Activated T-cell treated with anti-CD3 and anti-CD28 coated beads, Interleukin-2, amount 50 U/mL, for 72 hours (primary cell): ENCODE data around the gene ETAA1. TPM values are rescaled to one million over a fixed set of nuclear protein-coding genes. Genes with fewer than 3 reads are reported as not detected.
A peak's percentile ranks its signal among the peaks of the same experiment; 100 is the strongest.

Source experiments
- ATAC-seq, 2 donors: fragments of 150-1000 bp; cut with Tn5 transposase; replicated peaks in 1 of 2; 2 replicates each; pipeline ENCODE4 v1.10.0; 2021; ENCODE audit warnings: moderate library complexity in 2 of 2, mild to moderate bottlenecking in 1 of 2
- DNase-seq, 2 donors: peaks; one replicate each; pipeline ENCODE4 v3.0.0; 2021 to 2022; ENCODE audit warnings: mixed read lengths in 1 of 2
- H3K27ac Mint-ChIP-seq: one replicate; pipeline ENCODE4 v1.8.0; 2022; ENCODE audit warnings: mild to moderate bottlenecking, moderate library complexity, mixed read lengths
- H3K27me3 Mint-ChIP-seq: one replicate; pipeline ENCODE4 v1.8.0; 2022; ENCODE audit warnings: low read depth, mixed read lengths
- H3K36me3 Mint-ChIP-seq, 2 donors: one replicate each; pipeline ENCODE4 v1.8.0; 2022; ENCODE audit warnings: mixed read lengths in 2 of 2, mild to moderate bottlenecking in 1 of 2; ENCODE audit not compliant: insufficient read depth in 2 of 2
- H3K4me1 Mint-ChIP-seq: one replicate; pipeline ENCODE4 v1.8.0; 2022; ENCODE audit warnings: low read depth, mixed read lengths
- H3K4me3 Mint-ChIP-seq, 2 donors: one replicate each; pipeline ENCODE4 v1.8.0; 2022; ENCODE audit warnings: mild to moderate bottlenecking in 2 of 2, mixed read lengths in 2 of 2, moderate library complexity in 2 of 2
- H3K9me3 Mint-ChIP-seq, 2 donors: one replicate each; pipeline ENCODE4 v1.8.0; 2022; ENCODE audit warnings: mixed read lengths in 2 of 2
- total RNA-seq, 2 donors: library from RNA; stranded (reverse); gene quantifications; one replicate each; pipeline ENCODE4 v1.2.3, GENCODE V29; 2022

ETAA1 gene
- total RNA-seq, 2 donors from 2014 or later, result 11.2 to 11.8 TPM

GRCh38 chr2:67399831-67400489 is 2.8 kb downstream of the ETAA1 start:
- peaks cover 28% of the 10 kb centered on the region for H3K4me1 Mint-ChIP-seq
- no peak for ATAC-seq
- no peaks in the 10 kb centered on the region for H3K27me3 Mint-ChIP-seq
- DNase-seq, result no peak
- H3K9me3 Mint-ChIP-seq, result no peaks in the 10 kb centered on the region
- peak overlapping the region; percentile 8 for H3K27ac Mint-ChIP-seq
- peak overlapping the region; percentile 15 to 39 for H3K4me3 Mint-ChIP-seq
- H3K36me3 Mint-ChIP-seq, result peaks cover 11 to 19% of the 10 kb centered on the region in 2 donors

- ATAC-seq, result no peak
- no peak overlapping the region for H3K27ac Mint-ChIP-seq
- no peaks in the 10 kb centered on the region for H3K27me3 Mint-ChIP-seq
- DNase-seq, result no peak
- H3K4me3 Mint-ChIP-seq, result no peak overlapping the region
- no peaks in the 10 kb centered on the region for H3K9me3 Mint-ChIP-seq
- peaks cover 29% of the 10 kb centered on the region for H3K4me1 Mint-ChIP-seq
- peaks cover 11 to 21% of the 10 kb centered on the region in 2 donors for H3K36me3 Mint-ChIP-seq
Observed at GRCh38 chr2:67400560-67401485, 3.7 kb downstream of the ETAA1 start.

GRCh38 chr2:67408346-67408745 is 11.2 kb downstream of the ETAA1 start:
- peaks cover 8 to 20% of the 10 kb centered on the region in 2 donors for H3K36me3 Mint-ChIP-seq
- H3K27me3 Mint-ChIP-seq, result no peaks in the 10 kb centered on the region
- DNase-seq (no peak), ATAC-seq (no peak)
- H3K27ac Mint-ChIP-seq, result no peak overlapping the region
- peaks cover 6% of the 10 kb centered on the region for H3K4me1 Mint-ChIP-seq
- no peaks in the 10 kb centered on the region for H3K9me3 Mint-ChIP-seq
- no peak overlapping the region for H3K4me3 Mint-ChIP-seq

GRCh38 chr2:67412424-67412823 is 15.3 kb downstream of the ETAA1 start:
- DNase-seq (no peak), ATAC-seq (no peak)
- Mint-ChIP-seq H3K36me3 (peaks cover 1 to 4% of the 10 kb centered on the region in 2 donors), H3K27me3 (no peaks in the 10 kb centered on the region), H3K4me1 (no peaks in the 10 kb centered on the region), H3K4me3 (no peak overlapping the region), H3K27ac (no peak overlapping the region), H3K9me3 (no peaks in the 10 kb centered on the region)

GRCh38 chr2:67414867-67415266 is 17.7 kb downstream of the ETAA1 start:
- no peak overlapping the region for H3K27ac Mint-ChIP-seq
- H3K9me3 Mint-ChIP-seq, result no peaks in the 10 kb centered on the region
- no peak for DNase-seq
- no peak for ATAC-seq
- H3K36me3 Mint-ChIP-seq, result peaks cover 1 to 2% of the 10 kb centered on the region in 2 donors
- H3K4me3 Mint-ChIP-seq, result no peak overlapping the region
- no peaks in the 10 kb centered on the region for H3K4me1 Mint-ChIP-seq
- H3K27me3 Mint-ChIP-seq, result no peaks in the 10 kb centered on the region

DNA sequence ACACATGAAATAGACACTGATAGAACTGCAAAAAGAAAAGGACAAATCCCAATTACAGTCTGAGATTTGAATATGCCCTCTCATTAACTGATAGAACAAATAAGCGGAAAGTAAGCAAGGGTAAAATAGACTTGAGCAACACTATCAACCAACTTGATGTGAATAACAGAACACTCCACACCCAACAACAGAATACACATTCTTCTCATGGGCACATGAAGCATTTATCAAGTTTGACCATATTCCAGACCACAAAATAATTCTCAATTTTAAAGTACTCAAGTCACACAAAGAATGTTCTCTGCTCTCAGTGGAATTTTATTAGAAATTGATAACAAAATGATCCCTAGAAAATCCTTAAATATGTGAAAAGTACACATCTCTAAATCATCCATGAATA is 19.0 kb downstream of the ETAA1 start:
- Mint-ChIP-seq H3K27me3 (no peaks in the 10 kb centered on the region), H3K4me1 (no peaks in the 10 kb centered on the region), H3K27ac (no peak overlapping the region), H3K9me3 (no peaks in the 10 kb centered on the region), H3K4me3 (no peak overlapping the region), H3K36me3 (peaks cover 0 to 1% of the 10 kb centered on the region in 2 donors)
- ATAC-seq (no peak), DNase-seq (no peak)

DNA sequence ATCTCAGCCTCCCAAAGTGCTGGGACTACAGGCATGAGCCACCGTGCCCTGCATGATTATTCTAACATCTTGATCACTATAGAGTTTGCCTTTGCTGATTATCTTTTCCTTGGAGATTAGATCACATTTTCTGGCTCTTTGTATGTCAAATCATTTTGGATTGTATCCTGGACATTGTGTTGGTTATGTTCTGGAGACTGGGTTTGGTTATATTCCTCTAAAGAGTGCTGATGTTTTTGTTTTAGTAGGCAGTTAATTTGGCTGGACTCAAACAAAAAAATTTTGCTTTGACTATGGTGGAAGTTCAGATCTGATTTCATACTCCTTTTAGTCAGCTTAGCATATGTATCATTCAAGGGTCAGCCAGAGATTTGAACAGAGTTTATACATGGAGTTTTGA is 26.4 kb downstream of the ETAA1 start:
- ATAC-seq, result no peak
- Mint-ChIP-seq H3K27me3 (peaks cover 6% of the 10 kb centered on the region), H3K9me3 (peaks cover 0 to 7% of the 10 kb centered on the region in 2 donors), H3K4me3 (no peak overlapping the region), H3K36me3 (peaks cover 0 to 1% of the 10 kb centered on the region in 2 donors), H3K4me1 (no peaks in the 10 kb centered on the region), H3K27ac (no peak overlapping the region)
- no peak for DNase-seq

- Mint-ChIP-seq H3K27me3 (peaks cover 24% of the 10 kb centered on the region), H3K4me1 (no peaks in the 10 kb centered on the region), H3K27ac (no peak overlapping the region), H3K36me3 (no peaks in the 10 kb centered on the region), H3K4me3 (no peak overlapping the region), H3K9me3 (peaks cover 0 to 4% of the 10 kb centered on the region in 2 donors)
- no peak for ATAC-seq
- DNase-seq, result no peak
Observed at GRCh38 chr2:67436221-67436620, 39.1 kb downstream of the ETAA1 start.

GRCh38 chr2:67437114-67437513 is 40.0 kb downstream of the ETAA1 start:
- H3K27ac Mint-ChIP-seq, result no peak overlapping the region
- DNase-seq (no peak), ATAC-seq (no peak)
- no peaks in the 10 kb centered on the region for H3K36me3 Mint-ChIP-seq
- H3K4me1 Mint-ChIP-seq, result no peaks in the 10 kb centered on the region
- peaks cover 0 to 4% of the 10 kb centered on the region in 2 donors for H3K9me3 Mint-ChIP-seq
- no peak overlapping the region for H3K4me3 Mint-ChIP-seq
- H3K27me3 Mint-ChIP-seq, result peaks cover 25% of the 10 kb centered on the region

DNA sequence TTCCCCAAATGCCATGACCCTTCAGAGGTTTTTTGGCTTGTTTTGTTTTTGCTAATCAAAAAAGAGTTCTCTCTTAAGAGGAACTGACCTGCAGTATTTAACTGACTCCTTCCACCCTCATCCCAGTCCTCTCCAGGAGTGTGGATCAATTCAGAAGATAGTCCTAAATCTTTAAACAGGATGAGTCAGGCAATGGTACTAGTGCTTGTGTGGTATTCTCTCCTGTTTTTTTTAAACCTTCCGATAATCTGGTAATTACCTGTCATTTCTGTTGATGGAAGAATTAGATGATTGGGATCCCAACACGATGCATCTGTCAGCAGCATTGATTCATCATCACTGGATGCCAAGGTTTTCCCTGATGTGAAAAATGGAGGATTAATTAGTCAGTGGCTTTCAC is 41.2 kb downstream of the ETAA1 start:
- DNase-seq, result no peak
- Mint-ChIP-seq H3K9me3 (no peaks in the 10 kb centered on the region), H3K4me3 (no peak overlapping the region), H3K4me1 (no peaks in the 10 kb centered on the region), H3K27me3 (peaks cover 14% of the 10 kb centered on the region), H3K36me3 (no peaks in the 10 kb centered on the region), H3K27ac (no peak overlapping the region)
- no peak for ATAC-seq

- ATAC-seq, result no peak
- H3K27me3 Mint-ChIP-seq, result peaks cover 26% of the 10 kb centered on the region
Observed at GRCh38 chr2:67445652-67446268, 48.6 kb downstream of the ETAA1 start.

GRCh38 chr2:67446491-67446911 is 49.4 kb downstream of the ETAA1 start:
- Mint-ChIP-seq H3K27me3 (peaks cover 22% of the 10 kb centered on the region), H3K27ac (no peak overlapping the region), H3K4me1 (no peaks in the 10 kb centered on the region), H3K9me3 (peaks cover 0 to 3% of the 10 kb centered on the region in 2 donors), H3K36me3 (no peaks in the 10 kb centered on the region), H3K4me3 (no peak overlapping the region)
- DNase-seq (no peak), ATAC-seq (no peak)

More at GRCh38 chr2:67445652-67446268, 48.6 kb downstream of the ETAA1 start:
- Mint-ChIP-seq H3K36me3 (no peaks in the 10 kb centered on the region), H3K4me1 (no peaks in the 10 kb centered on the region), H3K27ac (no peak overlapping the region), H3K9me3 (peaks cover 0 to 3% of the 10 kb centered on the region in 2 donors), H3K4me3 (no peak overlapping the region)
- DNase-seq, result no peak

GRCh38 chr2:67448648-67449047 is 51.5 kb downstream of the ETAA1 start:
- Mint-ChIP-seq H3K27me3 (peaks cover 19% of the 10 kb centered on the region), H3K27ac (no peak overlapping the region), H3K36me3 (no peaks in the 10 kb centered on the region), H3K4me3 (no peak overlapping the region), H3K9me3 (peaks cover 0 to 3% of the 10 kb centered on the region in 2 donors), H3K4me1 (no peaks in the 10 kb centered on the region)
- DNase-seq (no peak), ATAC-seq (no peak)
